Glutamatergic neuron (in vitro differentiated cells): ENCODE results near the gene ATE1. TPM values are rescaled to one million over a fixed set of nuclear protein-coding genes. Genes with fewer than 3 reads are reported as not detected.

Source experiments
- DNase-seq: peaks from one replicate; pipeline ENCODE4 v3.0.0; 2022
- H3K27ac Mint-ChIP-seq: one replicate; pipeline ENCODE4 v1.8.0; 2020; ENCODE audit warnings: mild to moderate bottlenecking, mixed read lengths, inconsistent platforms; ENCODE audit not compliant: unreplicated experiment
- H3K27me3 Mint-ChIP-seq: one replicate; pipeline ENCODE4 v1.8.0; 2020; ENCODE audit warnings: mild to moderate bottlenecking, moderate library complexity, mixed read lengths, inconsistent platforms; ENCODE audit not compliant: unreplicated experiment
- H3K36me3 Mint-ChIP-seq: one replicate; pipeline ENCODE4 v1.8.0; 2020; ENCODE audit warnings: mild to moderate bottlenecking, mixed read lengths, inconsistent platforms; ENCODE audit not compliant: unreplicated experiment
- H3K4me1 Mint-ChIP-seq: one replicate; pipeline ENCODE4 v1.8.0; 2020; ENCODE audit warnings: mild to moderate bottlenecking, low read depth, mixed read lengths, inconsistent platforms; ENCODE audit not compliant: unreplicated experiment
- H3K4me3 Mint-ChIP-seq: one replicate; pipeline ENCODE4 v1.8.0; 2020; ENCODE audit warnings: mild to moderate bottlenecking, mixed read lengths, inconsistent platforms; ENCODE audit not compliant: unreplicated experiment
- H3K9me3 Mint-ChIP-seq: one replicate; pipeline ENCODE4 v1.8.0; 2020; ENCODE audit warnings: mild to moderate bottlenecking, moderate library complexity, mixed read lengths, inconsistent platforms; ENCODE audit not compliant: unreplicated experiment
- CTCF ChIP-seq: fragments of 200-600 bp; sonication (generic); IDR thresholded peaks from one replicate; pipeline ENCODE4 v1.5.0; 2021; ENCODE audit not compliant: partially characterized antibody, unreplicated experiment
- total RNA-seq: library from RNA; stranded (reverse); fragmentation: NEBNext Ultra II Directional; extraction: Animal tissue kit (Norgen Biotek cat#: 25700); gene quantifications from one replicate; pipeline ENCODE4 v1.2.1, GENCODE V29; 2021; ENCODE audit not compliant: unreplicated experiment

ATE1 gene
- total RNA-seq, 1 donor from 2014 or later, result 30.4 TPM

DNA sequence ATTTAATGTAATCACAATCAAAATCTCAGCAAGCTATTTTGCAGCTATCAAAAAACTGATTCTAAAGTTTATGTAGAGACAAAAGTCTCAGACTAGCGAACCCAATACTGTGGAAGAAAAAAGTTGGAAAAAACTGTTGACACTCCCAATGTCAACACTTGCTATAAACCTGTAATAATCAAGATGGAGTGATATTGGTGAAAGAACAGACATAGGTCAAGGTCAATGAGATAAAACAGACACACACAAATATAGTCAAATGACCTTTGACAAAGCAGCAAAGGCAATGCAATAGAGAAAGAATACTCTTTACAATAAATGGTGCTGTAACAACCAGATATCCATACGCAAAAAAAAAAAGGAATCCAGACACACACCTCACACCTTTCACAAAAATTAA is 84.5 kb downstream of the ATE1 start:
- Mint-ChIP-seq H3K4me3 (no peak overlapping the region), H3K36me3 (peaks cover 5% of the 10 kb centered on the region), H3K27me3 (no peaks in the 10 kb centered on the region), H3K27ac (no peak overlapping the region), H3K9me3 (no peaks in the 10 kb centered on the region), H3K4me1 (no peaks in the 10 kb centered on the region)
- TF ChIP-seq CTCF, result no peak
- DNase-seq, result no peak

DNA sequence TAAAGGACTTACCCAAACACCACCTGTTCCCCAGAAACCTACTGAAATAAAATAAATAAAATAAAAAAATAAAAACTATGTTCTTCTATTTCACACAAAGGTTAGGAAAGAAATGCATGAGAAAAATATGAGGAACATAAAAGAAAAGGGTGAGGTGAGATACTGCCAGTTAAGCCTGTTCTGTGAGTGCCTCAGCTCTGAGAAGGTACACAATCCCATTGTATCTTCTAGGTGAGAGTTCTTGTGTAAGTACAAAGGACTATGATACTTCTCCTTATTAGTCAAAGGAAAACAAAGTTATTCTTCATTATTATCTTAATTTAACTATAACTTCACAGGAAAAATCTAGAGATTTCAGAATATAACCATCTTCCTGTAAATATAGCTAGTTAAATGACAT is 86.0 kb downstream of the ATE1 start:
- H3K9me3 Mint-ChIP-seq, result no peaks in the 10 kb centered on the region
- TF ChIP-seq CTCF, result no peak
- no peak for DNase-seq
- no peaks in the 10 kb centered on the region for H3K4me1 Mint-ChIP-seq
- H3K27me3 Mint-ChIP-seq, result no peaks in the 10 kb centered on the region
- H3K27ac Mint-ChIP-seq, result no peak overlapping the region
- no peak overlapping the region for H3K4me3 Mint-ChIP-seq
- H3K36me3 Mint-ChIP-seq, result peaks cover 5% of the 10 kb centered on the region

- H3K27ac Mint-ChIP-seq, result no peak overlapping the region
- no peak for TF ChIP-seq CTCF
Observed at GRCh38 chr10:121838931-121839330, 88.9 kb downstream of the ATE1 start.

GRCh38 chr10:121838149-121838548 is 89.7 kb downstream of the ATE1 start:
- peaks cover 1% of the 10 kb centered on the region for H3K27me3 Mint-ChIP-seq
- H3K4me1 Mint-ChIP-seq, result no peaks in the 10 kb centered on the region
- TF ChIP-seq CTCF, result no peak
- H3K27ac Mint-ChIP-seq, result no peak overlapping the region
- H3K36me3 Mint-ChIP-seq, result no peaks in the 10 kb centered on the region
- H3K9me3 Mint-ChIP-seq, result no peaks in the 10 kb centered on the region
- DNase-seq, result no peak
- no peak overlapping the region for H3K4me3 Mint-ChIP-seq

More at GRCh38 chr10:121838931-121839330, 88.9 kb downstream of the ATE1 start:
- no peak for DNase-seq
- Mint-ChIP-seq H3K36me3 (no peaks in the 10 kb centered on the region), H3K9me3 (no peaks in the 10 kb centered on the region), H3K4me3 (no peak overlapping the region), H3K4me1 (no peaks in the 10 kb centered on the region), H3K27me3 (peaks cover 1% of the 10 kb centered on the region)

GRCh38 chr10:121836171-121836570 is 91.7 kb downstream of the ATE1 start:
- no peak overlapping the region for H3K4me3 Mint-ChIP-seq
- H3K27ac Mint-ChIP-seq, result no peak overlapping the region
- no peaks in the 10 kb centered on the region for H3K9me3 Mint-ChIP-seq
- H3K36me3 Mint-ChIP-seq, result no peaks in the 10 kb centered on the region
- peaks cover 1% of the 10 kb centered on the region for H3K27me3 Mint-ChIP-seq
- no peak for TF ChIP-seq CTCF
- DNase-seq, result no peak
- no peaks in the 10 kb centered on the region for H3K4me1 Mint-ChIP-seq
